ENCODE data around the gene GABRE. TPM values are rescaled to one million over a fixed set of nuclear protein-coding genes. Genes with fewer than 3 reads are reported as not detected.

Gene GABRE
- total and polyA plus RNA-seq, 2 donors (not counting 3 experiments of a cell fraction or from before 2014, with no cell fraction given) = 6.1 to 33.4 TPM

DNA sequence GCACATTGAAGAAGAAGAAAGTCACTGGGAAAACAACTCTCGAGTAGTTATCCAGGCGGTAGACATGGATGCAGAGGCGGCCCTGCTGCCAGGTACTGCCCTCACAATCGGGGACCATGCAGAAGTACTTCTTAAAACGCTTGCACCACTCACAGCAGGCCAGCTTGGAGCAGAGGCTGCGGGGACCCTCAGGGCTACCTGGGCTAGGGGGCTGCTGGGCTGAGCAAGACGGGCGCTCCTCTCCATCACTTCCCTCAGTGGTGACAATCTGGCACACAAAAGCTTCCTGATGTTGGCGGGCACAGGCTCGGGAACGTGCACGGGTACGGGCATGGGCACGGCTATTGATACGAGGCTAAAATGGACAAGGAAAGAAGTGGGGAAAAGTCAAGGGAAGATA, 19.7 kb downstream of the GABRE start:
- intact Hi-C loops (cut with micrococcal nuclease) = no loop called here
- Histone ChIP-seq H3K9ac (replicated peaks; ENCODE audit: extremely low read depth, insufficient read depth, low read length) (no peak overlapping the region), H3K9me1 (replicated peaks; ENCODE audit: control insufficient read depth, extremely low read depth, insufficient read depth, low read length) (no peaks in the 10 kb centered on the region), H3K4me1 (ENCODE audit: control insufficient read depth, extremely low read depth, insufficient read depth, low read length) (no peaks in the 10 kb centered on the region), H4K20me1 (replicated peaks; ENCODE audit: control insufficient read depth, extremely low read depth, insufficient read depth, low read length) (no peaks in the 10 kb centered on the region), H3K9me3 (replicated peaks; ENCODE audit: control insufficient read depth, insufficient read depth, low read length) (no peaks in the 10 kb centered on the region), H3K27me3 (ENCODE audit: control insufficient read depth in 2 of 2, insufficient read depth in 2 of 2, low read length in 2 of 2) (no peaks in the 10 kb centered on the region), H3K27ac (ENCODE audit: insufficient read depth, low read depth, low read length) (no peak overlapping the region), H3K4me3 (replicated peaks in 1 of 3; ENCODE audit: insufficient read depth in 1 of 3, low read depth in 1 of 3, low read length in 3 of 3) (no peak overlapping the region), H3K36me3 (ENCODE audit: control insufficient read depth in 2 of 2, extremely low read depth in 1 of 2, insufficient read depth in 2 of 2, low read length in 2 of 2) (peaks cover 0 to 10% of the 10 kb centered on the region in 2 experiments), H2AFZ (ENCODE audit: low read depth, low read length) (no peak overlapping the region), H3K79me2 (ENCODE audit: control insufficient read depth, insufficient read depth, low read length) (no peaks in the 10 kb centered on the region), H3K4me2 (ENCODE audit: insufficient read depth, low read length) (no peak overlapping the region)
- DNase-seq (ENCODE audit: low read depth, low spot score) (no peak), FAIRE-seq (no peak)
- TF ChIP-seq EZH2 (IDR thresholded peaks at IDR 0.05; ENCODE audit: borderline replicate concordance, low read depth, low read length, severe bottlenecking) = no peak
- no peak for TF ChIP-seq JUN (IDR thresholded peaks at IDR 0.05; ENCODE audit: borderline replicate concordance, insufficient read depth, insufficient read length, low read depth)
- TF ChIP-seq FOS (IDR thresholded peaks at IDR 0.05; ENCODE audit: borderline replicate concordance, insufficient read depth, low read length) = no peak
- TF ChIP-seq, protein P1, sequence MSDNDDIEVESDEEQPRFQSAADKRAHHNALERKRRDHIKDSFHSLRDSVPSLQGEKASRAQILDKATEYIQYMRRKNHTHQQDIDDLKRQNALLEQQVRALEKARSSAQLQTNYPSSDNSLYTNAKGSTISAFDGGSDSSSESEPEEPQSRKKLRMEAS (IDR thresholded peaks at IDR 0.05; ENCODE audit: insufficient read depth, insufficient read length) = no peak
- no peak for TF ChIP-seq GATA2 (IDR thresholded peaks at IDR 0.05; ENCODE audit: insufficient read depth, insufficient read length, low read depth, low read length)
- TF ChIP-seq POLR2AphosphoS5 (IDR thresholded peaks at IDR 0.05; ENCODE audit: insufficient read depth, low read depth, low read length) = no peak
- TF ChIP-seq POLR2A (IDR thresholded peaks at IDR 0.05; ENCODE audit: low read depth, low read length) = no peak
- TF ChIP-seq MYC (IDR thresholded peaks at IDR 0.05; ENCODE audit: low read depth, low read length) = no peak
- TF ChIP-seq, protein P2, sequence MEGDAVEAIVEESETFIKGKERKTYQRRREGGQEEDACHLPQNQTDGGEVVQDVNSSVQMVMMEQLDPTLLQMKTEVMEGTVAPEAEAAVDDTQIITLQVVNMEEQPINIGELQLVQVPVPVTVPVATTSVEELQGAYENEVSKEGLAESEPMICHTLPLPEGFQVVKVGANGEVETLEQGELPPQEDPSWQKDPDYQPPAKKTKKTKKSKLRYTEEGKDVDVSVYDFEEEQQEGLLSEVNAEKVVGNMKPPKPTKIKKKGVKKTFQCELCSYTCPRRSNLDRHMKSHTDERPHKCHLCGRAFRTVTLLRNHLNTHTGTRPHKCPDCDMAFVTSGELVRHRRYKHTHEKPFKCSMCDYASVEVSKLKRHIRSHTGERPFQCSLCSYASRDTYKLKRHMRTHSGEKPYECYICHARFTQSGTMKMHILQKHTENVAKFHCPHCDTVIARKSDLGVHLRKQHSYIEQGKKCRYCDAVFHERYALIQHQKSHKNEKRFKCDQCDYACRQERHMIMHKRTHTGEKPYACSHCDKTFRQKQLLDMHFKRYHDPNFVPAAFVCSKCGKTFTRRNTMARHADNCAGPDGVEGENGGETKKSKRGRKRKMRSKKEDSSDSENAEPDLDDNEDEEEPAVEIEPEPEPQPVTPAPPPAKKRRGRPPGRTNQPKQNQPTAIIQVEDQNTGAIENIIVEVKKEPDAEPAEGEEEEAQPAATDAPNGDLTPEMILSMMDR (IDR thresholded peaks at IDR 0.05; ENCODE audit: extremely low read depth in 1 of 2, insufficient read depth in 1 of 2, low read depth in 1 of 2, low read length in 2 of 2) = no peak
- BruUV-seq (replicated peaks) = no TSS peak
- dilution Hi-C loops (cut with MboI; ENCODE audit: extremely low pct_ligation_motif_present, low sequenced_read_pairs) = no loop called here
- POLR2A ChIA-PET = no interaction called here
- CTCF ChIA-PET = no interaction called here
